Smooth muscle cell (in vitro differentiated cells): ENCODE data around the gene RAD51B. TPM values are rescaled to one million over a fixed set of nuclear protein-coding genes. Genes with fewer than 3 reads are reported as not detected.

Source experiments
- DNase-seq: peaks from one replicate; lab custom pipeline; 2025; ENCODE audit not compliant: unreplicated experiment; lab: John Stamatoyannopoulos, UW
- H2AFZ ChIP-seq: fragments of 200-600 bp; sonication (generic); 2 replicates; pipeline ENCODE4 v1.6.0; 2016; ENCODE audit warnings: antibody characterized with exemption, low read depth, mild to moderate bottlenecking
- H3F3A ChIP-seq: fragments of 200-600 bp; sonication (generic); 2 replicates; pipeline ENCODE4 v1.6.0; 2017; ENCODE audit warnings: antibody characterized with exemption, low read depth
- H3K27ac ChIP-seq: fragments of 200-600 bp; sonication (generic); 2 replicates; pipeline ENCODE4 v1.5.1; 2016; ENCODE audit warnings: low read depth, mild to moderate bottlenecking
- H3K27me3 ChIP-seq: fragments of 200-600 bp; sonication (generic); 2 replicates; pipeline ENCODE4 v1.6.1; 2016; ENCODE audit warnings: low read depth, mild to moderate bottlenecking
- H3K36me3 ChIP-seq: fragments of 200-600 bp; sonication (generic); 2 replicates; pipeline ENCODE4 v1.5.1; 2016; ENCODE audit warnings: low read depth
- H3K4me1 ChIP-seq: fragments of 200-600 bp; sonication (generic); 2 replicates; pipeline ENCODE4 v1.5.1; 2016; ENCODE audit warnings: low read depth
- H3K4me2 ChIP-seq: fragments of 200-600 bp; sonication (generic); 2 replicates; pipeline ENCODE4 v1.6.0; 2016; ENCODE audit warnings: mild to moderate bottlenecking
- H3K4me3 ChIP-seq: fragments of 200-600 bp; sonication (generic); 2 replicates; pipeline ENCODE4 v1.5.1; 2016; ENCODE audit warnings: mild to moderate bottlenecking
- H3K79me2 ChIP-seq: fragments of 200-600 bp; sonication (generic); 2 replicates; pipeline ENCODE4 v1.6.0; 2016; ENCODE audit warnings: low read depth, mild to moderate bottlenecking
- H3K9ac ChIP-seq: fragments of 200-600 bp; sonication (generic); 2 replicates; pipeline ENCODE4 v1.6.0; 2016; ENCODE audit warnings: low read depth
- H3K9me3 ChIP-seq: fragments of 200-600 bp; sonication (generic); replicated peaks from 2 replicates; pipeline ENCODE4 v1.5.1; 2016; ENCODE audit warnings: low read depth
- H4K20me1 ChIP-seq: fragments of 200-600 bp; sonication (generic); 2 replicates; pipeline ENCODE4 v1.6.0; 2016; ENCODE audit warnings: low read depth
- CTCF ChIP-seq: fragments of 200-600 bp; sonication (generic); IDR thresholded peaks from 2 replicates; pipeline ENCODE4 v1.5.1; 2017; ENCODE audit warnings: borderline replicate concordance, mild to moderate bottlenecking, antibody characterized with exemption; ENCODE audit not compliant: insufficient read depth, poor library complexity, severe bottlenecking
- WGBS: methylation state at CpG from one replicate; pipeline ENCODE4 v1.1.7; 2016; ENCODE audit warnings: low lambda C conversion rate; 5-methylcytosine and 5-hydroxymethylcytosine counted together
- polyA plus RNA-seq: library from polyadenylated mRNA; unstranded; fragments of >200 nt; fragmentation: Nextera tagmentation; extraction: Ambion mirVana; gene quantifications from 2 replicates; pipeline ENCODE4 v1.2.1, GENCODE V29; 2016
- total RNA-seq: library from RNA; depleted of rRNA; stranded (reverse); fragments of >200 nt; gene quantifications from 2 replicates; pipeline ENCODE4 v1.2.3, GENCODE V29; 2014

RAD51B gene
- total and polyA plus RNA-seq, 2 experiments from 2014 or later: 4.6 to 5.3 TPM

GRCh38 chr14:68727315-68728047 lies 907.9 kb downstream of the RAD51B start:
- Histone ChIP-seq H3F3A (peaks cover 3% of the 10 kb centered on the region), H2AFZ (no peak overlapping the region), H3K79me2 (no peaks in the 10 kb centered on the region), H3K4me1 (peaks cover 22% of the 10 kb centered on the region), H3K27me3 (no peaks in the 10 kb centered on the region), H3K4me3 (no peak overlapping the region), H3K27ac (no peak overlapping the region), H3K9me3 (no peaks in the 10 kb centered on the region), H3K36me3 (no peaks in the 10 kb centered on the region), H4K20me1 (no peaks in the 10 kb centered on the region), H3K4me2 (no peak overlapping the region), H3K9ac (no peak overlapping the region)
- DNase-seq: no peak
- TF ChIP-seq CTCF: no peak
- 60% methylated on average over 5 of the region's 5 CpGs for WGBS

GRCh38 chr14:68728342-68729106 lies 908.9 kb downstream of the RAD51B start:
- Histone ChIP-seq H3K9me3 (no peaks in the 10 kb centered on the region), H2AFZ (no peak overlapping the region), H3K36me3 (no peaks in the 10 kb centered on the region), H3K4me1 (peaks cover 26% of the 10 kb centered on the region), H4K20me1 (no peaks in the 10 kb centered on the region), H3K9ac (no peak overlapping the region), H3K4me3 (no peak overlapping the region), H3K27ac (no peak overlapping the region), H3K79me2 (no peaks in the 10 kb centered on the region), H3K4me2 (no peak overlapping the region), H3K27me3 (no peaks in the 10 kb centered on the region), H3F3A (peaks cover 3% of the 10 kb centered on the region)
- no peak for DNase-seq
- TF ChIP-seq CTCF: no peak
- 82% methylated on average over 10 of the region's 10 CpGs for WGBS

- no peak overlapping the region for H3K4me3 ChIP-seq
- H3K27me3 ChIP-seq: no peaks in the 10 kb centered on the region
- DNase-seq: no peak
- no peak for TF ChIP-seq CTCF
- no peak overlapping the region for H3K27ac ChIP-seq
- no peak overlapping the region for H3K9ac ChIP-seq
- no peaks in the 10 kb centered on the region for H3K9me3 ChIP-seq
- no peaks in the 10 kb centered on the region for H4K20me1 ChIP-seq
- H3F3A ChIP-seq: peaks cover 8% of the 10 kb centered on the region
- peaks cover 26% of the 10 kb centered on the region for H3K4me1 ChIP-seq
- no peaks in the 10 kb centered on the region for H3K36me3 ChIP-seq
- WGBS: 94% methylated on average over 6 of the region's 6 CpGs
- H2AFZ ChIP-seq: no peak overlapping the region
- no peak overlapping the region for H3K4me2 ChIP-seq
- no peaks in the 10 kb centered on the region for H3K79me2 ChIP-seq
Observed at GRCh38 chr14:68729556-68729955, 910.0 kb downstream of the RAD51B start.

- no peak overlapping the region for H3K9ac ChIP-seq
- DNase-seq: no peak
- peaks cover 26% of the 10 kb centered on the region for H3K4me1 ChIP-seq
- no peaks in the 10 kb centered on the region for H4K20me1 ChIP-seq
- TF ChIP-seq CTCF: no peak
- H3F3A ChIP-seq: peaks cover 8% of the 10 kb centered on the region
- H2AFZ ChIP-seq: peak overlapping the region; percentile 24
- no peak overlapping the region for H3K27ac ChIP-seq
- H3K4me2 ChIP-seq: no peak overlapping the region
- H3K36me3 ChIP-seq: no peaks in the 10 kb centered on the region
- WGBS: 51% methylated on average over 3 of the region's 3 CpGs
- no peaks in the 10 kb centered on the region for H3K27me3 ChIP-seq
- H3K9me3 ChIP-seq: no peaks in the 10 kb centered on the region
- H3K4me3 ChIP-seq: no peak overlapping the region
- H3K79me2 ChIP-seq: no peaks in the 10 kb centered on the region
Observed at GRCh38 chr14:68730348-68730747, 910.8 kb downstream of the RAD51B start.
